Small intestine (tissue), 7 donors: ENCODE results near the gene RASA3. TPM values are rescaled to one million over a fixed set of nuclear protein-coding genes. Genes with fewer than 3 reads are reported as not detected.

ENCODE experiments used
- DNase-seq, 2 donors: peaks; one replicate each; pipeline versions ENCODE4 v3.0.0 to v3.0.0-alpha.2; 2013
- FAIRE-seq: peaks from 2 replicates; lab custom pipeline; 2012; peaks lifted over from hg19 to GRCh38; lab: Jason Lieb, UNC
- H3K27ac ChIP-seq, 3 donors: one replicate each; pipeline ENCODE4 v1.5.1; 2013; ENCODE audit warnings: low read length in 2 of 3, mild to moderate bottlenecking in 2 of 3, control low read depth in 1 of 3, inconsistent platforms in 1 of 3, low read depth in 1 of 3, moderate library complexity in 1 of 3
- H3K27me3 ChIP-seq, 3 donors: one replicate each; pipeline ENCODE4 v1.6.1; 2013; ENCODE audit warnings: low read length in 3 of 3, inconsistent platforms in 1 of 3; ENCODE audit not compliant: control insufficient read depth in 3 of 3, insufficient read depth in 3 of 3
- H3K36me3 ChIP-seq, 3 donors: one replicate each; pipeline ENCODE4 v1.6.1; 2013; ENCODE audit warnings: low read length in 3 of 3, inconsistent platforms in 1 of 3, low read depth in 1 of 3, mild to moderate bottlenecking in 1 of 3, moderate library complexity in 1 of 3; ENCODE audit not compliant: control insufficient read depth in 3 of 3, insufficient read depth in 2 of 3
- H3K4me1 ChIP-seq, 3 donors: one replicate each; pipeline ENCODE4 v1.6.1; 2013; ENCODE audit warnings: low read length in 2 of 3, inconsistent platforms in 1 of 3, low read depth in 1 of 3, mild to moderate bottlenecking in 1 of 3, moderate library complexity in 1 of 3; ENCODE audit not compliant: control insufficient read depth in 3 of 3, insufficient read depth in 2 of 3
- H3K4me3 ChIP-seq, 3 donors: one replicate each; pipeline ENCODE4 v1.5.1; 2013; ENCODE audit warnings: low read length in 3 of 3, control low read depth in 1 of 3, inconsistent platforms in 1 of 3, low read depth in 1 of 3, mild to moderate bottlenecking in 1 of 3, moderate library complexity in 1 of 3
- H3K9me3 ChIP-seq, 2 donors: one replicate each; pipeline ENCODE4 v1.6.1; 2013; ENCODE audit warnings: low read depth in 1 of 2, low read length in 1 of 2; ENCODE audit not compliant: control insufficient read depth in 2 of 2, insufficient read depth in 1 of 2
- WGBS, 3 donors: extraction: QIAGEN DNeasy Blood & Tissue Kit; methylation state at CpG; one replicate each; pipeline ENCODE4 v1.1.7; 2013; 5-methylcytosine and 5-hydroxymethylcytosine counted together
- polyA plus RNA-seq, 4 donors: library from polyadenylated mRNA; stranded (reverse) in 3 of 4; unstranded in 1 of 4; fragments of 200-250 nt in 3 of 4; fragments of 120-200 nt in 1 of 4; gene quantifications; one replicate each; pipeline versions ENCODE4 v1.2.1 to v1.2.3, GENCODE V29; 2013
- donor health status: healthy with polysubstance abuse.
- donor health status: control.
- donor health status: control.
- donor health status: Bipolar disorder and iron deficiency.
- donor health status: healthy.

RASA3 gene
- polyA plus RNA-seq, 4 donors = 2.0 to 7.2 (median 6.5) TPM

GRCh38 chr13:114058051-114058867, 74.2 kb downstream of the RASA3 start:
- H3K4me3 ChIP-seq = no peak overlapping the region
- H3K27ac ChIP-seq = no peak overlapping the region
- no peak for DNase-seq
- 83 to 87% (median 85%) methylated on average over 28 to 30 of the region's 30 CpGs for WGBS, 3 donors
- H3K4me1 ChIP-seq = no peaks in the 10 kb centered on the region
- no peaks in the 10 kb centered on the region for H3K9me3 ChIP-seq
- FAIRE-seq = no peak
- peaks cover 0 to 41% (median 0%) of the 10 kb centered on the region in 3 donors for H3K36me3 ChIP-seq
- no peaks in the 10 kb centered on the region for H3K27me3 ChIP-seq

DNA sequence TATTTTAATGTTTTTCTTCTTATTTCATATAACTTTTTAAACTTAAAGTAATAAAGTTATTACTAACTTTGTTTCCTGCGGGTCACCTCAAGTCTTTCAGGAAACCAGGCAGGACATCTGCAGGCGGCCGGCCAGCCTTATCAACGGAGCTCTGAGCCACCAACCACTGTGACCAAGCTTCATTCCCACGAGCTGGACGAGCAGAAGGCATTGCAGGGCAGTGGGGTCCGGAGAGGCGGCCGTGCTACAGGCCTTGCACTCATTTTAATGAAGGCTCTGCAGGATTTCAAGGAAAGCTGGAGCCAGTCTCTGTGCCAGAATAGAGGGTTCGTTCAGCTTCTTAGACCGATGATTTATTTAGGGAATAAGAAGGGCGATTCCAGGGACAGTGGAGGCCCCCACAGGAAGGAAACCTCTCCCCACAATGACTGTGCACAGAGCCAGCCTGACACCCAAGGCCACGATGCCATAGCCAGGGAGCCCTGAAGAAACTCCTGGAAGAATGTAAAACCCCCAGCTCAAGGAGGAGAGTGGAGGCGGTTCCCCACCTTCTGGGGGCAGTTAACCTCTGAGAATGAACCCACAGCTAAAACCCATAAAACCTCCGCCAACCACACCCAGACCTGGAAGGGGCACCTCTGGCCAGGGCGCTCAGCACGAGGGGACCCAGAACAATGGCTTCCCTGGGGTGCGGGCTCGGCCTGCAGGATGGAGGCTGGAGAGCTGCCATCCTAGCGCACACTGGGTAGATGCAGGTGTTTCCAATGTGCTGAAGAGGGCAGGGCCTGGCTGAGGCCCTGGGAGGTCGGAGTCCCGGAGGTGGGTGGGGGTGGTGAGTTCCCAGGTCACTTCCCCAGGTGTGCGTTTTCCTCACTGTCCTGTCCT, 75.0 kb downstream of the RASA3 start:
- Histone ChIP-seq H3K9me3 (no peaks in the 10 kb centered on the region), H3K4me3 (no peak overlapping the region), H3K27ac (no peak overlapping the region), H3K4me1 (no peaks in the 10 kb centered on the region), H3K36me3 (peaks cover 0 to 41% (median 0%) of the 10 kb centered on the region in 3 donors), H3K27me3 (no peaks in the 10 kb centered on the region)
- DNase-seq = no peak
- no peak for FAIRE-seq
- WGBS, 3 donors = 52 to 58% (median 53%) methylated on average over 23 of the region's 23 CpGs

GRCh38 chr13:114056205-114057013, 76.0 kb downstream of the RASA3 start:
- peaks cover 0 to 43% (median 0%) of the 10 kb centered on the region in 3 donors for H3K36me3 ChIP-seq
- no peak for FAIRE-seq

GRCh38 chr13:114055766-114056165, 76.7 kb downstream of the RASA3 start:
- Histone ChIP-seq H3K9me3 (no peaks in the 10 kb centered on the region), H3K4me1 (no peaks in the 10 kb centered on the region), H3K27ac (no peak overlapping the region), H3K27me3 (no peaks in the 10 kb centered on the region), H3K36me3 (peaks cover 0 to 45% (median 0%) of the 10 kb centered on the region in 3 donors), H3K4me3 (no peak overlapping the region)
- 95 to 97% (median 95%) methylated on average over 19 of the region's 19 CpGs for WGBS, 3 donors
- FAIRE-seq (no peak), DNase-seq (no peak)

More at GRCh38 chr13:114056205-114057013, 76.0 kb downstream of the RASA3 start:
- Histone ChIP-seq H3K4me3 (no peak overlapping the region), H3K4me1 (no peaks in the 10 kb centered on the region), H3K27me3 (no peaks in the 10 kb centered on the region), H3K27ac (no peak overlapping the region), H3K9me3 (no peaks in the 10 kb centered on the region)
- WGBS, 3 donors = 83 to 89% (median 86%) methylated on average over 28 of the region's 28 CpGs
- no peak for DNase-seq

DNA sequence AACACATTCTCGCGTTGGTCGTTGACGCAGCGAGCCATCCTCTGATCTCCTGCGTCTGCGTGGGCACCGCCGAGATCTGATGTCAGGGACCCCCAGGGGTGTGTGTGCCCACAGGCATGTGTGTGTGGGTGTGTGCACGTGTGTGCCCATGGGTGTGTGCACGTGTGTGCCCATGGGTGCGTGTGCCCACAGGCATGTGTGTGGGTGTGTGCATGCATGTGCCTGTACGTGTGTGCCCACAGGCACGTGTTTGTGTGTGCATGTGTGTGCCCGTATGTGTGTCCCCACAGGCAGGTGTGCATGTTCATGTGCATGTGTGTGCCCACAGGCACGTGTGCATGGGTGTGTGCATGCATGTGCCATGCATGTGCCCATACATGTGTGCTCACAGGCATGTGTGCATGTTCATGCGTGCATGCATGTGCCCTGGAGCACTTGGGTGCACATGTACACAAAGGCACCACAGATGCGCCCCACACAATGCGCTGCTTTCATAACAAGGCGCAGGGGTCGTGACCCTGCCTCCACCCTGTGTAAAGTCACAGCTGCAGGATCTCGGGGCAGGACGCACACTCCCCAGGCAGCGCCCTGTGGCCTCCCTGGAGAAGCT, 77.5 kb downstream of the RASA3 start:
- no peak overlapping the region for H3K4me3 ChIP-seq
- no peak overlapping the region for H3K27ac ChIP-seq
- H3K9me3 ChIP-seq = no peaks in the 10 kb centered on the region
- 92 to 95% (median 95%) methylated on average over 24 of the region's 24 CpGs for WGBS, 3 donors
- no peak for FAIRE-seq
- H3K36me3 ChIP-seq = peaks cover 0 to 49% (median 0%) of the 10 kb centered on the region in 3 donors
- no peaks in the 10 kb centered on the region for H3K27me3 ChIP-seq
- no peak for DNase-seq
- no peaks in the 10 kb centered on the region for H3K4me1 ChIP-seq

- H3K36me3 ChIP-seq = peaks cover 0 to 45% (median 0%) of the 10 kb centered on the region in 3 donors
- DNase-seq = peak in 1 of 2 donors; percentile 23
- no peak overlapping the region for H3K4me3 ChIP-seq
- H3K4me1 ChIP-seq = no peaks in the 10 kb centered on the region
- WGBS, 3 donors = 49 to 76% (median 68%) methylated on average over 5 of the region's 5 CpGs
- H3K9me3 ChIP-seq = no peaks in the 10 kb centered on the region
- no peak for FAIRE-seq
- no peak overlapping the region for H3K27ac ChIP-seq
- no peaks in the 10 kb centered on the region for H3K27me3 ChIP-seq
Measured at GRCh38 chr13:114054264-114054663, 78.2 kb downstream of the RASA3 start.

DNA sequence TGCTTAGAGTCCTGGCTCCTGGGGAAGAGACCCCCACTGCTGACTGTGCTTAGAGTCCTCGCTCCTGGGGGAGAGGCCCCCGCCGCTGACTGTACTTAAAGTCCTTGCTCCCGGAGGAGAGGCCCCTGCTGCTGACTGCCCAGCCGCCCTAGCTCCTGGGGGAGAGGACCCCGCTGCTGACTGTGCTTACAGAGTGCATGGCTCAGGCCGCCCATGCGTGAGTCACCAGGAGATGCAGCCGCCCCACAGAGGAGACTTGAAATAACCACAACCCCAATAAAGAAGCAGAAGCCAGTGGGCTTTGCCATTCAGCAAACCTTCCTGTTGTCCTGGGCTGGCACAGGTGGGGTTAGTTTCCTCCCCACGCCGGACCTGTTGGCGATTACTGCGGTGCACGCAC, 79.4 kb downstream of the RASA3 start:
- no peaks in the 10 kb centered on the region for H3K9me3 ChIP-seq
- no peak overlapping the region for H3K27ac ChIP-seq
- no peak overlapping the region for H3K4me3 ChIP-seq
- no peak for FAIRE-seq
- no peaks in the 10 kb centered on the region for H3K4me1 ChIP-seq
- no peak for DNase-seq
- H3K27me3 ChIP-seq = no peaks in the 10 kb centered on the region
- 77 to 86% (median 85%) methylated on average over 14 of the region's 14 CpGs for WGBS, 3 donors
- peaks cover 0 to 38% (median 0%) of the 10 kb centered on the region in 3 donors for H3K36me3 ChIP-seq
